Activated T-cell treated with anti-CD3 and anti-CD28 coated beads, Interleukin-2, amount 50 U/mL, for 72 hours (primary cell): ENCODE results near the gene TBL1XR1. TPM values are rescaled to one million over a fixed set of nuclear protein-coding genes. Genes with fewer than 3 reads are reported as not detected.
"Not testable (repeated sequence)": the region's sequence is repeated elsewhere in the genome, so short reads cannot be mapped to it uniquely, and the experiment has no call there.

ENCODE experiments used
- ATAC-seq, 2 donors: fragments of 150-1000 bp; cut with Tn5 transposase; replicated peaks in 1 of 2; 2 replicates each; pipeline ENCODE4 v1.10.0; 2021; ENCODE audit warnings: moderate library complexity in 2 of 2, mild to moderate bottlenecking in 1 of 2
- DNase-seq, 2 donors: peaks; one replicate each; pipeline ENCODE4 v3.0.0; 2021 to 2022; ENCODE audit warnings: mixed read lengths in 1 of 2
- H3K27ac Mint-ChIP-seq: one replicate; pipeline ENCODE4 v1.8.0; 2022; ENCODE audit warnings: mild to moderate bottlenecking, moderate library complexity, mixed read lengths
- H3K27me3 Mint-ChIP-seq: one replicate; pipeline ENCODE4 v1.8.0; 2022; ENCODE audit warnings: low read depth, mixed read lengths
- H3K36me3 Mint-ChIP-seq, 2 donors: one replicate each; pipeline ENCODE4 v1.8.0; 2022; ENCODE audit warnings: mixed read lengths in 2 of 2, mild to moderate bottlenecking in 1 of 2; ENCODE audit not compliant: insufficient read depth in 2 of 2
- H3K4me1 Mint-ChIP-seq: one replicate; pipeline ENCODE4 v1.8.0; 2022; ENCODE audit warnings: low read depth, mixed read lengths
- H3K4me3 Mint-ChIP-seq, 2 donors: one replicate each; pipeline ENCODE4 v1.8.0; 2022; ENCODE audit warnings: mild to moderate bottlenecking in 2 of 2, mixed read lengths in 2 of 2, moderate library complexity in 2 of 2
- H3K9me3 Mint-ChIP-seq, 2 donors: one replicate each; pipeline ENCODE4 v1.8.0; 2022; ENCODE audit warnings: mixed read lengths in 2 of 2
- total RNA-seq, 2 donors: library from RNA; stranded (reverse); gene quantifications; one replicate each; pipeline ENCODE4 v1.2.3, GENCODE V29; 2022

TBL1XR1 gene
- total RNA-seq, 2 donors from 2014 or later: 179 to 240 TPM

DNA sequence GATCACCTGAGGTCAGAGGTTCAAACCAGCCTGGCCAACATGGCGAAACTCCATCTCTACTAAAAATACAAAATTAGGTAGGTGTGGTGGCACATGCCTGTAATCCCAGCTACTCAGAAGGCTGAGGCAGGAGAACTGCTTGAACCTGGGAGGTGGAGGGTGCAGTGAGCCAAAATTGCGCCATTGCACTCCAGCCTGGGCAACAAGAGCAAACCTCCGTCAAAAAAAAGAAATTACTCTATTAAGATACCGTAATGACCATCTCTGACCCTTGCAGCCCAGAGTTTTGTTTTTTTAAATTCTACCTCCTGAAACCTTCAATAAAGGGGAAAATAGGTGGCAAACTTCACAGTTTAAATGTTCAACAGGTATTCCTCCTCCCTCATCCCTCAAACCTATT is 9.0 kb downstream of the TBL1XR1 start:
- Mint-ChIP-seq H3K27ac (peak overlapping the region; percentile 57), H3K4me1 (peaks cover 70% of the 10 kb centered on the region)
- H3K9me3 Mint-ChIP-seq, ATAC-seq, DNase-seq, H3K4me3 Mint-ChIP-seq, H3K36me3 Mint-ChIP-seq, H3K27me3 Mint-ChIP-seq: not testable (repeated sequence)

DNA sequence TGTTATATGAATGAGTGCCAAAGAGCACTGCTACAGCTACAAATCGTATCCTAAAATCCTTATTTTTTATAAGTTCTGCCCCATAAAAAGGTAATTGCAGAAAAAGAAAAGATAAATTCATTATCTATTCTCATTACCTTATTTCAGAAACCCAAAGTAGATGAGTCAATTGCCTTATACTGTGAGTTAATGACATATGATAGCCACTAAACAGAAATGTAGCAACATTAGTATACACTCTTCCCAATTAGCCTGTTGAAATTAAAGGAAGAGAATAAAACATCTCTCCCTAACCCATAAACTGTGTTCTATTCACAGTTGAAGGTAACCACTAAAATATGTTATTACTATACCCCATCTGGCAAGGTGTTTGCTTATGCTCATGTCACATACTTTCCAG is 11.0 kb downstream of the TBL1XR1 start:
- no peaks in the 10 kb centered on the region for H3K27me3 Mint-ChIP-seq
- H3K9me3 Mint-ChIP-seq: no peaks in the 10 kb centered on the region
- peaks cover 0 to 4% of the 10 kb centered on the region in 2 donors for H3K36me3 Mint-ChIP-seq
- H3K27ac Mint-ChIP-seq: no peak overlapping the region
- ATAC-seq (no peak), DNase-seq (no peak)
- H3K4me3 Mint-ChIP-seq: peak overlapping the region; percentile 20 to 31
- peaks cover 71% of the 10 kb centered on the region for H3K4me1 Mint-ChIP-seq

- ATAC-seq (peak; percentile 46 to 54), DNase-seq (no peak)
- Mint-ChIP-seq H3K4me1 (peaks cover 71% of the 10 kb centered on the region), H3K4me3 (peak overlapping the region; percentile 43 to 53), H3K27ac (peak overlapping the region; percentile 54), H3K9me3 (no peaks in the 10 kb centered on the region), H3K36me3 (peaks cover 0 to 3% of the 10 kb centered on the region in 2 donors), H3K27me3 (no peaks in the 10 kb centered on the region)
Observed at GRCh38 chr3:177185035-177185574, 12.2 kb downstream of the TBL1XR1 start.

DNA sequence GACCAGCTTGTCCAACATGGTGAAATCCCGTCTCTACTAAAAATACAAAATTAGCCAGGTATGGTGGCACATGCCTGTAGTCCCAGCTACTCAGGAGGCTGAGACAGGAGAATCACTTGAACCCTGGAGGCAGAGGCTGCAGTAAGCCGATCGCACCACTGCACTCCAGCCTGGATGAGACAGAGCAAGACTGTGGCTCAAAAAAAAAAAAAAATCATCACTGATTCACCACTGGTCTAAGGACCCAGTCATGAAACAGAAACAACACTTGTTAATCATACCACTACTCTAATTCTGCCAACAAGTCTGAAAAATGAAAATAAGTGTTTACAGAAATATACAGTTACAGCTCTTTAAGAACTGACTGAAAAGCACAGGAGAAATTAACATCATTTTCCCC is 12.7 kb downstream of the TBL1XR1 start:
- H3K9me3 Mint-ChIP-seq, H3K27me3 Mint-ChIP-seq, H3K36me3 Mint-ChIP-seq: not testable (repeated sequence)
- DNase-seq (peak; percentile 25 to 41), ATAC-seq (peak; percentile 94 to 98)
- Mint-ChIP-seq H3K4me3 (peak overlapping the region; percentile 43 to 53), H3K27ac (peak overlapping the region; percentile 54), H3K4me1 (peaks cover 75% of the 10 kb centered on the region)

DNA sequence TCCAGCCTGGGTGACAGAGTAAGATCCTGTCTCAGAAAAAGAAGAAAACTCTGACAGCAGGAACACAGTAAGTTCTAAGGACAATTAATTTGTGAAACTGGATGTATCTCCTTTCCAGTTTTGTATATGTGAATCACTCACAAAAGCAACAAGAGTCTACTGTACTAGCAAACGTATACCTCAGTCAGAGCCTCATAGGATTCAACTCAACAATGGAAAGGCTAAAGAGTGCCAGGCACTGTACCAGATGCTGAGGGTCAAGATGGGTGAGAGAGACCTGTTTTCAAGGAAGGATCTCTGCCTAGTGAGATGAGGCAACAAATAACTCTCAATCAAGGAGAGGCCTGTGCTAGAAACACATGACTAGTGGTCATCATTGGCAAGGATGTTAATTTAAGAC is 14.9 kb downstream of the TBL1XR1 start:
- ATAC-seq (no peak), DNase-seq (no peak)
- no peaks in the 10 kb centered on the region for H3K27me3 Mint-ChIP-seq
- no peaks in the 10 kb centered on the region for H3K9me3 Mint-ChIP-seq
- H3K4me3 Mint-ChIP-seq: no peak overlapping the region
- H3K27ac Mint-ChIP-seq: no peak overlapping the region
- H3K36me3 Mint-ChIP-seq: peaks cover 0 to 10% of the 10 kb centered on the region in 2 donors
- H3K4me1 Mint-ChIP-seq: peaks cover 78% of the 10 kb centered on the region

DNA sequence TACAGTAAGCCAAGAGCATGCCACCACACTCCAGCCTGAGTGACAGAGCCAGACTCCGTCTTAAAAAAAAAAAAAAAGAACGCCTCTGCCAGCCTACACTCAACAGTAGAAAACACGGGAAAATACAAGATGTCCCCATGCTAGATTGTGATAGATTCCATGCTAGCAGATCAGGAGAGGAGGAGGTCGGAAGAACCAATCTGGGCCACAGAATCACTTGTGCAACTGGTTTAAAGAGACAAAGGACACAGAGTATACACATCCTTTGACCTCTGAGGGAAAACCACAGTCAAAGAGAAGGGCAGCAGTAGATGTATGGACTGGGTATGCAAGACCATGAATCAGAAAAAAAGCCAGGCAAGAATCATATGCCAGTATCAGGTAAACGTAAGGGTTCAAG is 15.9 kb downstream of the TBL1XR1 start:
- peaks cover 69% of the 10 kb centered on the region for H3K4me1 Mint-ChIP-seq
- ATAC-seq: no peak
- DNase-seq: no peak
- H3K4me3 Mint-ChIP-seq: no peak overlapping the region
- H3K27me3 Mint-ChIP-seq: no peaks in the 10 kb centered on the region
- no peaks in the 10 kb centered on the region for H3K9me3 Mint-ChIP-seq
- H3K27ac Mint-ChIP-seq: peak overlapping the region; percentile 18
- H3K36me3 Mint-ChIP-seq: peaks cover 0 to 11% of the 10 kb centered on the region in 2 donors

DNA sequence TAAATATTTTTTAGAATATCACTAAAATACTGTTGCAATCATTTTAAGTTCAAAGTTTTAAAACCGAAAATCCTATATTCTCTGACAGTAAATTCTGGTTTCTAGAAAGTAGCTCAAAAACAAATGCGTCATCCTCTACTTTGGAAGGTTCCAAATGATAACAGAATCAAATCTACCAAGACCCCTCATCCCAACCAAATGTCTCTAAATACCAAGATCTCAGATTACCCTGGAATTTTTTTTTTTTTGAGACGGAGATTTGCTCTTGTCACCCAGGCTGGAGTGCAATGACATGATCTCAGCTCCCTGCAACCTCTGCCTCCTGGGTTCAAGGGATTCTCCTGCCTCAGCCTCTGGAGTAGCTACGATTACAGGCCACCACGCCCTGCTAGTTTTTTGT is 16.8 kb downstream of the TBL1XR1 start:
- H3K27ac Mint-ChIP-seq: no peak overlapping the region
- H3K4me3 Mint-ChIP-seq: peak overlapping the region in 1 of 2 donors; percentile 20
- DNase-seq (no peak), ATAC-seq (no peak)
- H3K36me3 Mint-ChIP-seq: peaks cover 0 to 11% of the 10 kb centered on the region in 2 donors
- peaks cover 63% of the 10 kb centered on the region for H3K4me1 Mint-ChIP-seq
- no peaks in the 10 kb centered on the region for H3K9me3 Mint-ChIP-seq
- H3K27me3 Mint-ChIP-seq: no peaks in the 10 kb centered on the region

DNA sequence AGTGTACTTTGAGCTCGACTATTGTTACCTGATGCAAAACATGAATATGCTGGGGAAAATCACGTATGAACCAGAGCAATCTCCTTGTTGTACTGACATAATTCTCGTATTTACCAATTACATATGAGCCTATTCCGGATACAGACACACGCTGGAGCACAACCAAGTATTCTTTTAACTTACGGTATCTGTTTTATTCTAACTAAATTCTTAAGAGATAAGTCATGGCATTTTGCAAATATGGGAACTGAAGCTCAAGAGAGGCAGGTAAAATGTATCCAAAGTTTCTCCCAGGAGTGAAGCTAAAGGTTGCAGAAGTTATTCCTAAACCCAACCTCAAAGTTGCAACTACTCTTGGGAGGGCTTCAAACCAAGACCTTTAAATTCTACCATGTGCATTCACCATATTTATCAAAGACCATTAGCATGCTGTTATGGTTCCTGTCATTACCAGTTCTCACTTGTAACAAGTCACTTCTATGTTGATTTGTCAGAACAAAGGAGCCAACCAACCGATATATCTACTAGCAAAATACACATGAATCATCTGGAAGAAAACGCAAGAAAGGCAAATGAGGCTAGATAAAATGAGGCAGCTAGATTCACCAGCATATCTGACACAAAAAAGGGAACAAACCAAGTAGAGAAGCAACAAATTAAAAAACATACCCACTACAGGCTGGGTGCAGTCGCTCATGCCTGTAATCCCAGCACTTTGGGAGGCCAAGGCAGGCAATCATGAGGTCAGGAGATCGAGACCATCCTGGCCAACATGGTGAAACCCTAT is 17.8 kb downstream of the TBL1XR1 start:
- Mint-ChIP-seq H3K9me3 (no peaks in the 10 kb centered on the region), H3K27ac (peak overlapping the region; percentile 14), H3K4me3 (peak overlapping the region; percentile 15 to 57), H3K36me3 (peaks cover 0 to 11% of the 10 kb centered on the region in 2 donors), H3K27me3 (no peaks in the 10 kb centered on the region), H3K4me1 (peaks cover 57% of the 10 kb centered on the region)
- ATAC-seq: no peak
- no peak for DNase-seq

DNA sequence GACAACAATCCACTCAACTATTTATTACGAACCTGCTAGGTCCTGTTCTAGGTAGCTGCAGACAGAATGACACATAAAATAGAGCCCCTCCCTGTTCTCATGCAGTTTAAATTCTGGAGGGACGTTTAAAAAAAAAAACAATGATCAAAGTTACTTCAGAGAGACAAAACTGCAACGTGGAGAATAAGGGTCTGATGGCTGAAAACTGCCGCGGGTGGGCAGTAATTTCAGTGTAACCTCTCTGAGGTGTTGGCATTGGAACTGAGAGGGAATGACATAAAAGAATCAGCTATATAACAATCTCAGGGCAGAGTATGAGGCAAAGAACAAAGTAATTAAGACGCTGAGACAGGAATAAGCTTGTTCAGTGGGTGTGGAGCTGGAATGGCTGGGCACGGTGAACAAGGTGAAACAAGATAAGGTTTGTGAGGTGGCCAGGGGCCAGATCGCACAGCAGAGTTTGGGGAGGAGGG is 19.5 kb downstream of the TBL1XR1 start:
- ATAC-seq (no peak), DNase-seq (no peak)
- H3K27ac Mint-ChIP-seq: peak overlapping the region; percentile 92
- H3K9me3 Mint-ChIP-seq: no peaks in the 10 kb centered on the region
- H3K4me3 Mint-ChIP-seq: no peak overlapping the region
- peaks cover 60% of the 10 kb centered on the region for H3K4me1 Mint-ChIP-seq
- H3K36me3 Mint-ChIP-seq: peaks cover 0 to 11% of the 10 kb centered on the region in 2 donors
- no peaks in the 10 kb centered on the region for H3K27me3 Mint-ChIP-seq

DNA sequence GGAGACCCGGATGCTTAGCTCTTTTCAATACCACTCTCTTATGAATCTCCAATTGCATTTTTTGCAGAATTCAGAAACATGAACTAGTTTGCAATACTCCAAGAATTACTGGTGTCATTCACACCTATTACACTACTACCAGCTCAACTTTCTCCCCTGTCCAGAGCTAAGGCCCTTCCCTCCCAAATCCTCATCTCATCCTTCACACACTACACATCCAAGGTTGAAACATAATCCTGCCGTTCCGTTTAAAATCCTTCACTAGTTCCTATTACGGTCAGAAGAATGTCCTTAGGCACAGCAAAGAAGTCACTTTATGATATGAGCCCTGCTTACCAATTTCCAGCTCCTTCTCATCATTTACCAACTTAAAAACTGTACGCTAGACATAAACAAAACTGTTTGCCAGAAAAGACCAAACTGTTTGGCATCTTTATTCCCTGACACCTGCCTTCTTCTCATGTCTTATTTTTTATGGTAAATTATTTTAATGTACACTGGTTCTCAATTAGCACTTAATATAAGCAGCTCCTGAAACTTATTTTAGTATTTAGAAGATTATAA is 22.6 kb downstream of the TBL1XR1 start:
- no peak overlapping the region for H3K27ac Mint-ChIP-seq
- H3K4me3 Mint-ChIP-seq: no peak overlapping the region
- DNase-seq (no peak), ATAC-seq (no peak)
- H3K4me1 Mint-ChIP-seq: peaks cover 56% of the 10 kb centered on the region
- H3K27me3 Mint-ChIP-seq: no peaks in the 10 kb centered on the region
- peaks cover 0 to 11% of the 10 kb centered on the region in 2 donors for H3K36me3 Mint-ChIP-seq
- no peaks in the 10 kb centered on the region for H3K9me3 Mint-ChIP-seq

GRCh38 chr3:177169936-177170722 is 27.2 kb downstream of the TBL1XR1 start:
- DNase-seq (no peak), ATAC-seq (no peak)
- H3K4me1 Mint-ChIP-seq: peaks cover 67% of the 10 kb centered on the region
- peaks cover 6 to 21% of the 10 kb centered on the region in 2 donors for H3K36me3 Mint-ChIP-seq
- peaks cover 0 to 2% of the 10 kb centered on the region in 2 donors for H3K9me3 Mint-ChIP-seq
- peak overlapping the region; percentile 42 for H3K27ac Mint-ChIP-seq
- no peaks in the 10 kb centered on the region for H3K27me3 Mint-ChIP-seq
- peak overlapping the region in 1 of 2 donors; percentile 13 for H3K4me3 Mint-ChIP-seq

DNA sequence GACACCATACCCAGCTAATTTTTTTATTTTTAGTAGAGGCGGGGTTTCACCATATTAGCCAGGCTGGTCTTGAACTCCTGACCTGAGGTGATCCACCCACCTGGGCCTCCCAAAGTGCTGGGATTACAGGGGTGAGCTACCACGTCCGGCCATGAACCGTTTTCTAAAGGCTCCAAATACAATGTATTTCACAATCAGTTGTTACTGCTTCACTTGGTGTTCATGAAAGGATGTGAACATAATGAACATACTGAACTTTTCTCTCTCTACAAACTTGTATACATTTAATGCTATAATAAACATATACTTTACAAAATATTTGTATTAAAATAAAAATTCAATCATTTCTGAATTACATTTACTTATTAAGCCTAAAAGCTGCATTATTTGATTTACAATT is 28.9 kb downstream of the TBL1XR1 start:
- no peaks in the 10 kb centered on the region for H3K27me3 Mint-ChIP-seq
- peaks cover 73% of the 10 kb centered on the region for H3K4me1 Mint-ChIP-seq
- DNase-seq (no peak), ATAC-seq (no peak)
- H3K4me3 Mint-ChIP-seq: no peak overlapping the region
- no peak overlapping the region for H3K27ac Mint-ChIP-seq
- peaks cover 0 to 2% of the 10 kb centered on the region in 2 donors for H3K9me3 Mint-ChIP-seq
- H3K36me3 Mint-ChIP-seq: peaks cover 6 to 28% of the 10 kb centered on the region in 2 donors

- Mint-ChIP-seq H3K27ac (no peak overlapping the region), H3K27me3 (no peaks in the 10 kb centered on the region), H3K9me3 (peaks cover 0 to 5% of the 10 kb centered on the region in 2 donors), H3K4me3 (no peak overlapping the region), H3K4me1 (peaks cover 67% of the 10 kb centered on the region), H3K36me3 (peaks cover 8 to 33% of the 10 kb centered on the region in 2 donors)
- DNase-seq: no peak
- ATAC-seq: no peak
Observed at GRCh38 chr3:177162742-177163141, 34.5 kb downstream of the TBL1XR1 start.
